ENCODE measurements around the gene MGLL.

Gene MGLL

GRCh38 chr3:127835993-127836882 is 13.9 kb upstream of the MGLL start:
- DNase-seq (ENCODE audit: low read depth): no peak

DNA sequence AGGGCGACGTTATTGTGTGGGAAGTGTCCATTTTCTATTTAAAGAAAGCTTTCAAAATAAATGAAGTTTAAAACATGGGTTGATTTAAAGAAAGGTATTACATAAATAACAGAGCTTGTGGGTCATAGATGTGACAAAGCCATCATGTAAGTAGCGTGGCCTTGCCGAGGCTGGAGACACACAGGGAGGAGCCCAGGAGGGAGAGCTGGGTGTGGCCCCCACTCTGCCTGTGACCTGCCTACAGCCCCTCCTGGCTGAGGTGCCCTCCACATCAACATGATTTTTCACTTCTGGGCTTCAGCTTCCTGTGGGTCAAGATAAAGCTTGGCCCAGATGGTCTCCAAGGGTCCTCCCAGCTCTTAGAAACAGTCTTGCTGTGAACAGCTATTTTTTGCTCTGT is 12.5 kb upstream of the MGLL start:
- no peak for DNase-seq (ENCODE audit: low read depth)

- DNase-seq (ENCODE audit: low read depth): no peak
Observed at GRCh38 chr3:127833281-127834032, 11.1 kb upstream of the MGLL start.

DNA sequence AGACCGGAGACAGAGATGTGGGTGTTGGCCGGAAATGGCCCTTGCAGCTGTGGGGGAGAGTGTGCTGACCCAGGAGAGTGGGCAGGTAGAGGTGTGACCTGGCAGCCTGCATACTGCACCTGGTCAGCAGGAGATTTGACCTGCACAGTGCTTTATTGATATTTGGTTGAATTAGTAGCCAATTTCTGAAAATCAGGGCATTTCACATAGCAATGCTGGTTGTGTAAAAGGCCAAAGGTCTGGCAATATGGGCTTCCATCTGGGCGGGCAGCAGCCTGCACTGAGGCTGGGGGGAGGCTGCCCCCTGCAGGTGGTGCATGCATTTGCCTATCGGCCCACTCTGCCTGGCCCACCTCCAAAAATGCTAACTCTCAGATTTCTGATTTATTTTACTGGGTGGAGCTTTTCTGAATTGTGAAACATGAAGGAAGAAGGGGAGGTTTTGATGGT is 9.4 kb upstream of the MGLL start:
- DNase-seq (ENCODE audit: low read depth): no peak

DNA sequence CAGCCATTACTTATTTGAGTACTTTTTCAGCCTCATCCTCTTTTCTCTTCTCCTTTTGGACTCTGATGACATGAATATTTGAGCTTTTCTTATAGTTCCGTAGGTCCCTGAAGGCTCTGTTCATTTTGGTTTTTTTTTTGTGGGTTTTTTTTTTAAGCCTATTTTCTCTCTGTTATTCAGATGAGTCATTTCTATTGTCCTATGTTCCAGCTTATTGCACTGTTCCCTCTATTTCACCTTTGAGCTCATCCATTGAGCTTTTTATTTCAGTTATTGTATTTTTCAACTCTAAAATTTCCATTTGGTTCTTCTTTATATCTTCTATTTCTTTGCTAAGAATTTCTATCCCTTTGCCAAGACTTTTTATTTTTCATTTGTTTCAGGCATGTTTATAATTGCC is 7.2 kb upstream of the MGLL start:
- DNase-seq (ENCODE audit: low read depth): no peak

DNA sequence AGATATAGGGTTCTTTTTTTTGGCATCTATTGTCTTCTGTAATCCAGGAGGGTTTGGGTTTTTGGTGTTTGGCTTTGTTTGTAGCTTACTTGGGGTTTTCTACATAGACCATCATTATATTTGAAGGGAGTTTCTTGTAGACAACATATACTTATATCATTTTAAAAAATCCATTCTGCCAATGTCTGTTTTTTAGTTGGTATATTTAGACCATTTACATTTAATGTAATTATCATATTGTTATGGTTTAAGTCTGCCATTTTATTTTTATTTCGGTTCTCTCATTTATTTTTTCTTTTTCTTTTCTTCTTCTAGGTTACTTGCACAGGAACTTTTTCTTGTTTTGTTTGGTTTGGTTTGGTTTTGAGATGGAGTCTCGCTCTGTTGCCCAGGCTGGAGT is 5.5 kb upstream of the MGLL start:
- DNase-seq (ENCODE audit: low read depth): no peak

DNA sequence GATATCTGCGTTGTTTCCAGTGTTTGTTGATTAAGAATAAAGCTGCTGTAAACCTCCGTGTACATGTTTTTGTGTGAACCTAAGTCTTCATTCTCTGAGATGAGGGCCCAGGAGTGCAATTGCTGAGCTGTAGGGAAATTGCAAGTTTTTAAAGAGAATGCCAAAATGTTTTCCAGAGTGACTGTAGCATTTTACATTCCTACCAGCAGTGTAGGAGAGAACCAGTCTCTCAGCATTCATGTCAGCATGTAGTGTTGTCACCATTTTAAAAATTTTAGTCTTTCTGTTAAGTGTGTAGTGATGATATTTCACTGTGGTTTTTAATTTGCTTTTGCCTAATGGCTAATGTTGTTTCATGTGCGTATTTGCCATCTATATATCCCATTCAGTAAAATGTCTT is 3.4 kb upstream of the MGLL start:
- DNase-seq (ENCODE audit: low read depth): no peak

DNA sequence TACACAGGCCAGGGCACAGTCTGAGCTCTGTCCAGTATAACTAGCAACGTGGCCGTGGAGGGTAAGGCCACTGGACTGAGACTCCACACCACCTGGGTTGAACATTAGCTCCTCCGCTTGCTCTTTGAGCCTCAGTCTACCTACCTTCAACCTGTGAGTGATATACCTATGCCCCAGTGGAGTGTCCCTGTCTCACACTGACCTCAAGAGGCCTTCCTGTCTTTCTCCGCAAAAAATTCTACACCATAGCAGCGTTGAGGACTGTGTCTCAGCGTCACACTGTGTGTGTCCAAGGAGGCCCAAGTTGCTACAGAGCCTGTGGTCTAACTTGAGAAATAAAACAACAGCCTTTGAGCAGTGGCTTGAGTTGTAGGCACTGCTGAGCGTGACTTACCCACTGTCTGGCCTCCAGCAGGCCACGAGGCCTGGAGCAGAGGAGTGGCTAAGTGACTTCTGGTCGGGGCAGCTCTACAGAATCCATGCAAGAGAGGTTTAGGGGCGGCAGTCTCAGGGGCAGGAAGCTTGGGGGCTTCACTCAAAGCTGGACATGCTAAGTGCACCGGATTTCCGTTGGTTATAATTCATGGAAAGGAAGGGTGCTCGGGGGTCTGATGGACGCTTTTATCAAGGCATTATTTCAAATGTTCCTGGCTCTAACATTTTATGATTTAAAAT is 2.0 kb upstream of the MGLL start:
- no peak for DNase-seq (ENCODE audit: low read depth)

- DNase-seq (ENCODE audit: low read depth): no peak
Observed at GRCh38 chr3:127823426-127823857, 1.1 kb upstream of the MGLL start.

- DNase-seq (ENCODE audit: low read depth): no peak
Observed at GRCh38 chr3:127822682-127823425, 539 bp upstream of the MGLL start.

- no peak for DNase-seq (ENCODE audit: low read depth)
Observed at GRCh38 chr3:127821394-127821793, 921 bp downstream of the MGLL start.

DNA sequence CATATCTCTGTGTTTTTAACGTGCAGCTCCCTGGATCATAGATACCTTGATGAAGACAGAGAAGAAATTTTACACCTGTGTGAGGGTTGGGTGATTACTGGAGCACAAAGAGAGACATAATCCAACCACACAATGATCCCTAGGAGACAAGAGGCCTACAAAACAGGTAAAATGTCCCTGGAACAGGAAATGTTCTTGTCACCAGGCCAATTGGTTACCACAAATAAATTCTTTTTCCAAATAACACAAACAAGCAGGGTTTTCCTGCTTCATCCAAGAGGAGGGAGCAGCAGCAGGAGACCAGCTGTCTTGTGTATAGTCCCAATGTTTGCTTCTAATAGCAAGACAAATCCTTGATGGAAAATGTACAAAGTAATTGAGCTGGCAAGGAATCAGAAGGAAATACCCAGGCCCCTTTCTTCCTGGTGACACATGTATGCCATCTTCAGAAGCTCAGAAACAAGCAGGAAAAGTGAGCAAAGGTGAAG is 1.4 kb downstream of the MGLL start:
- no peak for DNase-seq (ENCODE audit: low read depth)

- DNase-seq (ENCODE audit: low read depth): no peak
Observed at GRCh38 chr3:127820221-127820825, 2.0 kb downstream of the MGLL start.

GRCh38 chr3:127819656-127820055 is 2.7 kb downstream of the MGLL start:
- DNase-seq (ENCODE audit: low read depth): no peak

DNA sequence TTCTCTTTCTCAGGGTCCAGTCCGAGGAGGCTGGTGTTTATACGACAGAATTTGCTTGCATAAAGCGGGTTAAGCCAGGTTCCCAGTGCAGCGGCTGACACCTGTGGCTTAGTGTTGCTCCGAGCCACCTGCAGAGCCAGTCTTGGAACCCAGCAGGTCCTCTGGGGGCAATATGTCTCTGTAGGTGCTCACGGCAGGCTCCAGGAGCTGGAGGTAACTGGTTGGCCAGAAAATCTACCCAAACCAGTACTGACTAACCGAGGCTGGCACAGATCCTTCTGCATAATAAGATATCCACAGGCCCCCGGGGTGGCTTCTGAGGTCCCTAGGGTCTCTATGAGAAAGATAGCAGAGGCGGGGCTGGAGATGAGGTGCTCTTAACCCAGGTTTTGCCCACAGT is 3.2 kb downstream of the MGLL start:
- no peak for DNase-seq (ENCODE audit: low read depth)

- DNase-seq (ENCODE audit: low read depth): no peak
Observed at GRCh38 chr3:127817406-127817841, 4.9 kb downstream of the MGLL start.

DNA sequence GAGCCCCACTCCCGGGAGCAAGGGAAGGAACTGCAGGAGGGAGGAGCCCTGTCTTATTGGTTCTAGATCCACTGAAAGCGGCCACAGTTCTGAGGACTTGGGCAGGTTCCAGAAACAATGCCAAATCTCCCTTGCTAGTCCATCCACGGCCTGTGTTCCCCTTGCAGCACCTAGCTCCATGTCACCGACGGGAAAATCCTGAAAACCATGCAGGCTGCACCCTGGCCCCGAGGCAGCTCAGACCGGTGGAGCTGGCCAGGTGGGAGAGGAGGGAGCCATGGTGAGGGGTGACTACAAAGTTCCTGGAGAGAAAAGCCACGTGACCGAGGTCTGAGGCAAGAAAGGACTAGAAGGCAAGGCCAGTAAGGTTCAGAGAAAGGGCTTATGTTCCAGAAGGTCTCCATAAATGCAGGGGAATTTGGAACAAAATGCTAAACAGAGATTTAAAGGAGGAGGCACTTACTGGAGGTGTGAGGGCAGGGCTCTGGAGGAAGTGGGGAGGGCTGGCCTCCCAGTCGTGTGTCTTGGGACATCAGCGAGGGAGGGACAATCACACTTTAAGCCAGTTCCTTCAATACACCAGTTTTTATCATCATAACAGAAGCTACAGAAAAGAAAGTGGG is 5.4 kb downstream of the MGLL start:
- DNase-seq (ENCODE audit: low read depth): no peak

DNA sequence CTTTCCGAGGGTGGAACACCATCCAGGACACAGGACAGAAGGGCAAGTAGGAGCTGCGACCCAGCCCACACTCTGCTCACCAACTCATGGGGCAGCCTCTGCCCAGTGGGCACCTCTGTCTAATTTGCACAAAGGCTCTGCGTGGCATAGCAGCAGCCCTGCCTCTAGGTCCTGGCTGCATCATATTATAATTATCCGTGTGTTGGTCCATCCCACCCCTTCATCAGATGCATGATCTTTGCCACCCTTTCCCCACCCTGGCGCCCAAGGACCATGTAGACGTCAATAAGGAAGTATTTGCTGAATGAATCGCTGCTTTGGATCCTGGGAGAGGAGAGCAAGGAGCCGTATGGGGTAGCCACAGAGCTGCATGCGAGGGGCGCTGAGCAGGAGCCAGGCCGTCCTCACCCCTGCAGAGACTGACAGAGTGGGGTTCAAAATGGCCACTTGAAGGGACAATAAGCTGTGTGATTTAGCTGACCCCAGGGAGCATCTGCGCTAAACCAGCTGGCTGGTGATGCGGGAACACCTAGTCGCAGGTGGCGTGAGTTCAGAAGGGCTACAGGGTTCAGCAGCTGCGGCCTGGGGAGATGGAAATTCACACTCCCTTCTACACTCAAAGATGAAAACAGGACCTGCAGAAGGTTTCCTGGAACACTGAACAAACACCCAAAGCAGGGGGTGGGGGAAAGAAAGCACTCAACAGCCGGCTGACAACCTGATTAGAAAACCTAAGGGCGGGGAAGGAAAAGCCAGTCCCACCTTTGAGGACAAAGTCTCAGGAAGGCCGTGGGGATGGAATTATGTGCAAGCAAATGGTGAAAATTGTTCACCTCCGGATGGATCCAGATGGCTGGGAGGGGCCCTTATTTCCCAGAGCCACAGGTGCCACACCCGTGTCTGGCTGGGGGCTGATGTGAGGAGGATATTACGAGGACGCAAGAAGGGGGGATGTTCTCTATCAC is 6.4 kb downstream of the MGLL start:
- DNase-seq (ENCODE audit: low read depth): no peak

DNA sequence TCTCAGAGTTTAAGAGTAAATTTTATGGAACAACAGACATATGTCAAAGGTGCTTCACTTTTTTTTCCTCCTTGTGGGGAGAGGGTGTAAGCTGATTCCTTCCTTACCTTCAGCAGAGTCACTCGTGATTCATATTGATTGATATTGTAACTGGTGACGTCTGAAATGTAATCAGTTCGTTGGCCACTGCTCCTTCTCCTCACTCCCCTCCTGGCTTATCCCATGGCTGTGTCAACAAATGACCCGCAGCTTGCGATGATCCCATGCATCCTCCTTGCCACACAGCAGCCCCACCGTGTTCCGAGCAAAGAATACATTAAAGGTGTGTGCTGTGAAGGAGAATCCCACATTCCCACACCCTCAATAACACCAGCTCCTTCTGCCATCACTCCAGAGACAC is 7.3 kb downstream of the MGLL start:
- no peak for DNase-seq (ENCODE audit: low read depth)

- DNase-seq (ENCODE audit: low read depth): no peak
Observed at GRCh38 chr3:127814325-127814781, 8.0 kb downstream of the MGLL start.

Data from stimulated activated CD8-positive, alpha-beta memory T cell treated with anti-CD3 and anti-CD28 coated beads, Interleukin-15, amount 100 ng/mL, for 24 hours (primary cell).